HepG2 (cell line): ENCODE measurements around the gene LIPH. TPM values are rescaled to one million over a fixed set of nuclear protein-coding genes. Genes with fewer than 3 reads are reported as not detected.

Experiments used
- ATAC-seq: fragments of 200-7000 bp; cut with Tn5 transposase; 3 replicates; pipeline ENCODE4 v1.9.1; 2020; ENCODE audit warnings: mild to moderate bottlenecking, moderate library complexity
- BruUV-seq: library from RNA; stranded (reverse); fragments of 400-500 nt; replicated peaks from 2 replicates; lab custom pipeline; 2021; lab: Mats Ljungman, UMichigan
- CTCF ChIA-PET: fragments of 300-600 bp; formaldehyde crosslinking; extraction: SDS; loops from one replicate; lab custom pipeline; 2021; ENCODE audit warnings: low total read pairs, inconsistent platforms, low intra/inter-chr PET ratio; lab: Yijun Ruan, JAX
- POLR2A ChIA-PET: fragments of 350-600 bp; sonication (Branson Sonifier 250); formaldehyde crosslinking; loops from one replicate; lab custom pipeline; 2020; ENCODE audit warnings: antibody characterized with exemption, inconsistent platforms; lab: Yijun Ruan, JAX
- DNase-seq: peaks from one replicate; pipeline ENCODE4 v3.0.0-alpha.2; 2015; ENCODE audit warnings: low spot score
- FAIRE-seq: peaks from 3 replicates; lab custom pipeline; 2011; peaks lifted over from hg19 to GRCh38; lab: Jason Lieb, UNC
- H2AFZ ChIP-seq: one replicate; pipeline ENCODE4 v1.6.1; 2011; ENCODE audit warnings: low read length, inconsistent platforms
- H3K27ac ChIP-seq: fragments of 300-600 bp; 3 replicates; pipeline ENCODE4 v1.8.0; 2011; ENCODE audit warnings: mixed run types, mild to moderate bottlenecking, mixed read lengths, low read length, inconsistent platforms; ENCODE audit not compliant: insufficient read depth; ENCODE audit errors: extremely low read length
- H3K27me3 ChIP-seq, 2 experiments: fragments of 200-600 bp in 1 of 2; 2 replicates in 1 of 2; 3 replicates in 1 of 2; pipeline versions ENCODE4 v1.6.0 to v1.8.0; 2011; ENCODE audit warnings: low read length in 2 of 2, mild to moderate bottlenecking in 2 of 2, moderate library complexity in 2 of 2, inconsistent platforms in 1 of 2; ENCODE audit not compliant: insufficient read depth in 2 of 2, control insufficient read depth in 1 of 2
- H3K36me3 ChIP-seq, 2 experiments: fragments of 200-600 bp in 1 of 2; replicated peaks in 1 of 2; 2 replicates in 1 of 2; 3 replicates in 1 of 2; pipeline versions ENCODE4 v1.5.1 to v1.8.0; 2011; ENCODE audit warnings: low read length in 2 of 2, inconsistent platforms in 1 of 2; ENCODE audit not compliant: insufficient read depth in 2 of 2, control insufficient read depth in 1 of 2
- H3K4me1 ChIP-seq: 2 replicates; pipeline ENCODE4 v1.5.1; 2012; ENCODE audit warnings: low read length, inconsistent platforms; ENCODE audit not compliant: insufficient read depth
- H3K4me2 ChIP-seq: 2 replicates; pipeline ENCODE4 v1.6.0; 2011; ENCODE audit warnings: low read depth, low read length, inconsistent platforms
- H3K4me3 ChIP-seq, 3 experiments: fragments of 200-600 bp in 1 of 3; sonication (generic), shearing (Covaris generic) in 1 of 3; replicated peaks in 1 of 3; 2 replicates each; pipeline ENCODE4 v1.5.1; 2011 to 2016; ENCODE audit warnings: low read length in 3 of 3, inconsistent platforms in 2 of 3, low read depth in 2 of 3, mild to moderate bottlenecking in 2 of 3, control low read depth in 1 of 3, mixed read lengths in 1 of 3; ENCODE audit not compliant: insufficient read depth in 1 of 3
- H3K79me2 ChIP-seq: one replicate; pipeline ENCODE4 v1.6.1; 2011; ENCODE audit warnings: low read length, inconsistent platforms; ENCODE audit not compliant: insufficient read depth
- H3K9ac ChIP-seq: 2 replicates; pipeline ENCODE4 v1.6.0; 2011; ENCODE audit warnings: mild to moderate bottlenecking, low read depth, low read length, inconsistent platforms; ENCODE audit not compliant: insufficient read depth
- H3K9me3 ChIP-seq: 2 replicates; pipeline ENCODE4 v1.5.1; 2012; ENCODE audit warnings: mild to moderate bottlenecking, low read length
- H4K20me1 ChIP-seq: 2 replicates; pipeline ENCODE4 v1.6.0; 2011; ENCODE audit warnings: inconsistent platforms, mild to moderate bottlenecking, low read length, moderate library complexity; ENCODE audit not compliant: insufficient read depth
- AHDC1 ChIP-seq: sonication (generic); formaldehyde crosslinking; IDR thresholded peaks from 2 replicates; pipeline ENCODE4 v1.5.1; 2020; ENCODE audit warnings: mild to moderate bottlenecking, missing genetic modification reagents, borderline replicate concordance
- FOSL2 ChIP-seq: sonication (generic); formaldehyde crosslinking; IDR thresholded peaks from 2 replicates; pipeline ENCODE4 v1.4.0; 2020; ENCODE audit warnings: missing genetic modification reagents
- SRSF4 ChIP-seq: fragments of 200-400 bp; formaldehyde crosslinking; IDR thresholded peaks from one replicate; pipeline ENCODE4 v1.6.1; 2018; ENCODE audit warnings: mild to moderate bottlenecking, low read depth, low read length, moderate library complexity; ENCODE audit not compliant: poor library complexity, severe bottlenecking
- ZNF607 ChIP-seq: sonication (generic); formaldehyde crosslinking; IDR thresholded peaks from 2 replicates; pipeline ENCODE4 v1.5.1; 2020; ENCODE audit warnings: missing genetic modification reagents, mild to moderate bottlenecking, borderline replicate concordance
- ZNF777 ChIP-seq: sonication (generic); formaldehyde crosslinking; IDR thresholded peaks from 2 replicates; pipeline ENCODE4 v1.4.0; 2020; ENCODE audit warnings: missing genetic modification reagents
- WGBS: methylation state at CpG from one replicate; pipeline ENCODE4 v1.1.6; 2017; ENCODE audit warnings: low lambda C conversion rate; 5-methylcytosine and 5-hydroxymethylcytosine counted together
- in situ Hi-C: cut with HindIII; loops from 2 replicates; pipeline ENCODE4 v1.10.0; 2017; ENCODE audit warnings: low pct_unique_long_range_greater_than_20kb; ENCODE audit not compliant: extremely low pct_ligation_motif_present
- intact Hi-C: fragments of 100-400 bp; cut with micrococcal nuclease; formaldehyde crosslinking; loops from one replicate; pipeline ENCODE4 v1.10.0; 2022; ENCODE audit not compliant: unreplicated experiment
- polyA plus RNA-seq, 8 experiments: library from polyadenylated mRNA; depleted of rRNA in 3 of 8; stranded (reverse) in 7 of 8; unstranded in 1 of 8; fragments of >200 nt; fragmentation: Illumina TruSeq in 4 of 8; extraction: Trizol in 4 of 8; gene quantifications; 2 replicates each; pipeline versions ENCODE4 v1.2.1 to v1.2.3, GENCODE V29; 2011 to 2016; ENCODE audit warnings: low read depth in 4 of 8, missing spikeins in 1 of 8, mixed read lengths in 1 of 8; ENCODE audit not compliant: insufficient read depth in 1 of 8
- total RNA-seq, 5 experiments: library from RNA; depleted of rRNA; stranded (reverse); fragments of >200 nt; fragmentation: Illumina TruSeq; extraction: Trizol; gene quantifications; 2 replicates each; pipeline ENCODE4 v1.2.3, GENCODE V29; 2016; ENCODE audit warnings: low read depth in 1 of 5

The LIPH gene
- total and polyA plus RNA-seq, 2 of the 13 experiments (the other 11 are each of a cell fraction or from before 2014, with no cell fraction given): 0.09 to 0.34 TPM

DNA sequence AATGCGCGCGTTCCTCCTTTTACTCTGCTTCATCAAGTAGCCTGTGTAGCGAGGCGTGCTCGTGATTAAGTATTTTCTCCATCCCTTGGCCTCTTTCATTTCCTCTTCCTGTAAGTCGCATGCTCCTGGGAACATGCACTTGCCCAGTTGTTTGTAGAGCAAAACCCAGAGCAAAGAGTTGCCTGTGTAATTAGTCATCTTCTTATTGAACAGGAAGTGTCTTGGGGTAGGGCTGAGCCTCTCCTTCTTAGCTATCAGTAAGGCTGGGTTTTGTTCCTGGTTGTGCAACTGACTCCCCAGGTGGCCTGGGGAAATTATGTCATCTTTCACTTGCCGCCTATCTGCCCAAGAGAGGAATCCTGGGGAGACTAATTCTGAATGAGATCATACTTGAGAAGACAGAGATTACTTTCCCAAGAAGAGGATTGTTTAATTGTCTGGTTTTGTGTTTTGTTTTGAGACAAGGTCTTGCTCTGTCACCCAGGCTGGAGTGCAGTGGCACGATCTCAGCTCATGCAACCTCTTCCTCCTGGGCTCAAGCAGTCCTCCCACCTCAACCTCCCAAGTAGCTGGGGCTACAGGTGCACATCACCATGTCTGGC lies 14.9 kb downstream of the LIPH start (continued):
- 0 out of 2 replicates have a peak, but pooled peaks have one; percentile 27 for TF ChIP-seq AHDC1 (CRISPR knock-in tag)
- peak; percentile 12; the same call in 1 of the 2 replicates for TF ChIP-seq FOSL2 (CRISPR knock-in tag)
- TF ChIP-seq SRSF4: no peak
- no peak for TF ChIP-seq ZNF607

GRCh38 chr3:185534511-185534910 lies 17.9 kb downstream of the LIPH start:
- no peaks in the 10 kb centered on the region for H3K79me2 ChIP-seq
- no peak for FAIRE-seq
- no peak for ATAC-seq
- no peaks in the 10 kb centered on the region for H3K27me3 ChIP-seq
- CTCF ChIA-PET: no interaction called here
- intact Hi-C loops (no loop called here), in situ Hi-C loops (no loop called here)
- H3K27ac ChIP-seq: no peak overlapping the region
- no peak overlapping the region for H3K4me2 ChIP-seq
- H3K9ac ChIP-seq: no peak overlapping the region
- POLR2A ChIA-PET: no interaction called here
- H4K20me1 ChIP-seq: no peaks in the 10 kb centered on the region
- no peak overlapping the region for H3K4me3 ChIP-seq
- no TSS peak for BruUV-seq
- no peak for DNase-seq
- peaks cover 11% of the 10 kb centered on the region; the same call in 1 of the 2 replicates for H3K4me1 ChIP-seq
- no peaks in the 10 kb centered on the region for H3K36me3 ChIP-seq
- TF ChIP-seq ZNF777 (CRISPR knock-in tag): no peak
- 9% methylated on average over 2 of the region's 2 CpGs for WGBS
- H2AFZ ChIP-seq: no peak overlapping the region
- H3K9me3 ChIP-seq: no peaks in the 10 kb centered on the region
